Uterus (tissue), 2 donors: ENCODE results near the gene PRKN.

ENCODE experiments used
- POLR2A ChIP-seq, 2 donors: fragments of 450-650 bp; IDR thresholded peaks; one replicate each; pipeline ENCODE4 v1.6.1; 2016; ENCODE audit warnings: antibody characterized with exemption in 2 of 2, mild to moderate bottlenecking in 1 of 2, moderate library complexity in 1 of 2
- TF ChIP-seq, protein P1 (sequence below), 4 experiments: fragments of 200-600 bp in 2 of 4; fragments of 450-650 bp in 2 of 4; sonication (generic) in 2 of 4; IDR thresholded peaks; one replicate each; pipeline ENCODE4 v1.5.1; 2016 to 2019; ENCODE audit warnings: antibody characterized with exemption in 4 of 4, mild to moderate bottlenecking in 2 of 4, moderate library complexity in 1 of 4

DNA sequence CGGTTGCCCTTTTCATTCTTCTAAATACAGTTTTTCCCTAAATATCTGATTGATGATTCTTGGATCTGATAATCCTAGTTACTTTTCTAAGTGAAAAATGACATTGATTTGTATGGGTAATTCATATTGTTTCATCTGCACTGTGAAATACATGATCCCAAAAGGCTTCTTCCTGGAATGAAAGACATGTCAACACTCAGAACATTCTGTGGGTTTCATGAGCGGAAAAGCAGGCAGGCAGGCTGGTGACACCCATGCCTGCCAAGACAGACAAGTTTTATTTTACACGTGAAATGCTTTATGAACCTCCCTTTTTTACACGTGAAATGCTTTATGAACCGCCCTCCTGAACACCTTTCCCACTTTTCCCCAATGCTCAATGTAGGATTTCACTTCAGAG is 105.0 kb downstream of the PRKN start:
- no peak for TF ChIP-seq POLR2A (IDR thresholded peaks at IDR 0.05)
- TF ChIP-seq, protein P1, sequence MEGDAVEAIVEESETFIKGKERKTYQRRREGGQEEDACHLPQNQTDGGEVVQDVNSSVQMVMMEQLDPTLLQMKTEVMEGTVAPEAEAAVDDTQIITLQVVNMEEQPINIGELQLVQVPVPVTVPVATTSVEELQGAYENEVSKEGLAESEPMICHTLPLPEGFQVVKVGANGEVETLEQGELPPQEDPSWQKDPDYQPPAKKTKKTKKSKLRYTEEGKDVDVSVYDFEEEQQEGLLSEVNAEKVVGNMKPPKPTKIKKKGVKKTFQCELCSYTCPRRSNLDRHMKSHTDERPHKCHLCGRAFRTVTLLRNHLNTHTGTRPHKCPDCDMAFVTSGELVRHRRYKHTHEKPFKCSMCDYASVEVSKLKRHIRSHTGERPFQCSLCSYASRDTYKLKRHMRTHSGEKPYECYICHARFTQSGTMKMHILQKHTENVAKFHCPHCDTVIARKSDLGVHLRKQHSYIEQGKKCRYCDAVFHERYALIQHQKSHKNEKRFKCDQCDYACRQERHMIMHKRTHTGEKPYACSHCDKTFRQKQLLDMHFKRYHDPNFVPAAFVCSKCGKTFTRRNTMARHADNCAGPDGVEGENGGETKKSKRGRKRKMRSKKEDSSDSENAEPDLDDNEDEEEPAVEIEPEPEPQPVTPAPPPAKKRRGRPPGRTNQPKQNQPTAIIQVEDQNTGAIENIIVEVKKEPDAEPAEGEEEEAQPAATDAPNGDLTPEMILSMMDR (IDR thresholded peaks at IDR 0.05) = no peak
